GM11168 (cell line): Measurements from ENCODE around the gene FAM83E.
"Not testable (repeated sequence)": the region's sequence is repeated elsewhere in the genome, so short reads cannot be mapped to it uniquely, and the experiment has no call there.

Experiments
- in situ Hi-C: fragments of 300-500 bp; cut with MboI; formaldehyde crosslinking; loops from one replicate; pipeline ENCODE4 v1.12.0; 2022; ENCODE audit warnings: low sequenced_read_pairs; ENCODE audit not compliant: unreplicated experiment

FAM83E gene

GRCh38 chr19:48642862-48643261 is 28.0 kb upstream of the FAM83E start:
- in situ Hi-C loops = no loop called here

- in situ Hi-C loops = no loop called here
Measured at GRCh38 chr19:48641850-48642249, 27.0 kb upstream of the FAM83E start.

GRCh38 chr19:48639483-48640375 is 24.9 kb upstream of the FAM83E start:
- in situ Hi-C loops = no loop called here

GRCh38 chr19:48638831-48639381 is 24.0 kb upstream of the FAM83E start:
- in situ Hi-C loops = no loop called here

- in situ Hi-C loops = no loop called here
Measured at GRCh38 chr19:48637948-48638830, 23.3 kb upstream of the FAM83E start.

- in situ Hi-C loops = no loop called here
Measured at GRCh38 chr19:48637449-48637947, 22.6 kb upstream of the FAM83E start.

DNA sequence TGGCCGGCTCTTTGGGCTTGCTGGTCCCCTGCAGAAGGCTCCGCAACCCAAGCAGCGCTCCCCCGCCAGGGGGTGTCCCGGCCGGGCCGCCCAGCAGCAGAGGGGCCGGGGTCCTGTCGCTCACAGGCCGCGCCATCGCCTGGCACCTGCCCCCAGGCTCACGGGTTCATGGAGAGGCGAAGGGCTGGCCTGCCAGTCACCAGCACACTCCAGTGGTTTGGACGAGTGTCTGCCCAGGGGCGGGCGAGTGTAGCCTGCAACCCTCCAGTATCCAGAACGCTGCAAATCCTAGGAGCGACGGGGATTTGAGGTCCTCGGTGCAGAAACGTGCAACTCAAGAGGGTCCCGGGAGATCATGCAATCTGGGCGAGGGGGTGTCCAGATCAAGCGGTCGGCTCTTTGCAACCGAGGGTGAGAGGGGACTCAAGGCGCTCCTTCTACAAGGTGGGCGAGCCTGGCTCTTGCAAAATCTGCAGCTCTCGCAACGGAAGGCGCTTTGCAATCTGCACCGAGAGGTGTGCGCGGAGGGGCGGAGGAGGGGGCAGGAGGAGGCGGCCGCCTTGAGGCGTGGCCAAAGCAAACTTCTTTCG is 22.1 kb upstream of the FAM83E start, which contains the start of gene DBP:
Gene DBP, minus strand, starts transcription at position 521 of the 590 bp plus-strand sequence. Its CDS starts 385 bp downstream, at position 136.
- in situ Hi-C loops = no loop called here

GRCh38 chr19:48635966-48636858 is 21.3 kb upstream of the FAM83E start:
- in situ Hi-C loops = no loop called here

DNA sequence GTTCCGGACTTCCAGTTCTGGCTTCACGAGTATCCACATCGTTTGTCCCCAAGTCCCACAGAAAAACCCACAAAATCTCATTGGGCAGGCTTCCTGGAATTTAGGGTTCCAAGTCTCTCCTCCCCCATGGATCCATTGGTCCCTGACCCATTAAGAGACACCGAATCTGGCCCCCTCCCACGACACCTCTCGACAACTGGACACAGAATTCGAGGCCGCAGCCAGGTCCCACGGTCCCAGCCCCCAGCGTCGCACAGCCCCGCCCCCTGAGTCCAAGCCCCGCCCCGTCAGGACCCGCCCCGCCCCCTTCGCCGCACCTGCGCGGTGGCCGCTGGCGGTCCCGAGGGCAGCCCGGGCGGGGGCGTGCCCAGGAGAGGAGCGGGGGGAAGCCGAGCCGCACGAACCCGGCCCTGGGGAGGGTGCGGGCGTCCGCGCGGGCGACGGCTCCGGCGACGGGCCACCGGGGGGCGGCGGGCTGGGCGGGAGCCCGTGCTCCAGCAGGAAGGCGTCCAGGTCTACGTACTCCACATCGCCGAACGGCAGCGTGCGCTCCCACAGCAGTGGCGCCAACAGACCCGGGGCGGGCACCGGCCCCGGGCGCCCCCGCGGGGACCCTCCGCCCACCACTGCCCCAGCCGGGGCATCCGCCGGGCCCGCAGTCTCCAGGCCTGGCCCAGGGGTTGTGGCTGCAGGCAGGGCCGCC is 20.5 kb upstream of the FAM83E start:
- in situ Hi-C loops = no loop called here

GRCh38 chr19:48634424-48635262 is 19.8 kb upstream of the FAM83E start:
- in situ Hi-C loops = no loop called here

GRCh38 chr19:48634036-48634342 is 19.1 kb upstream of the FAM83E start:
- in situ Hi-C loops = no loop called here

DNA sequence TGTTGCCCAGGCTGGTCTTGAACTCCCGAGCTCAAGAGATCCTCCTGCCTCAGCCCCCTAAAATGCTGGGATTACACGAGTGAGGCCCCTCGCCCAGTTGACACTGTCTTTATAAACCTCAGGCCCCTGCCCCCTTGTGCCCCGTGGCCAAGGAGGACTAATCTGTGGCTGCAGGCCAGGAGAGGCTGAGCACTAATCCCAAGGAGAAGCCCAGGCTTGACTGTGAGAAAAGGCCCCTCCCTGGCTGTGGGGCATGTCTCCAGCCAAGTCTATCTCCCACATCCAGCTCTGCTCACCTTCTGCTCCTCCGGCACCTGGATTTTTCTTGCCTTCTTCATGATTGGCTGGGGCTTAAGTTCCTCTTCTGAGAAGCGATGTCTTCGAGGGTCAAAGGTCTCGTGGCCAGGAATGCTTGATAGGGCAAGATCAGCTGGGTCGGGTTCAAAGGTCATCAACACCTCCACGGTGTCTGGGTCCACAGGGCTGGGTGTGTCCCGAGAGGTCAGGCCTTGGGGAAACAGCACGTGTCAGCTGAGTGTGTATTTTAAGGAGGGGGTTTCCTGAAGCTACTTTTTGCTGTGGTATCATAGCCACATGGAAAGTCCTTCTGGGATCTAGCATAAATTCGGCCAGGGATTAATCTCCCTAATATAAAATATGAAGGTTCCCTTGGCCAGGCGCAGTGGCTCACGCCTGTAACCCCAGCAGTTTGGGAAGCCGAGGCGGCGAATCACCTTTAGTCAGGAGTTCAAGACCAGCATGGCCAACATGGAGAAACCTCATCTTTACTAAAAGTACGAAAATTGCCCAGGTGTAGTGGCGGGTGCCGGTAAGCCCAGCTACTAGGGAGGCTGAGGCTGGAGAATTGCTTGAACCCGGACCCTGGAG is 18.5 kb upstream of the FAM83E start:
- in situ Hi-C loops = no loop called here

- in situ Hi-C loops = no loop called here
Measured at GRCh38 chr19:48632692-48633147, 17.8 kb upstream of the FAM83E start.

- in situ Hi-C loops = not testable (repeated sequence)
Measured at GRCh38 chr19:48632286-48632685, 17.4 kb upstream of the FAM83E start.

DNA sequence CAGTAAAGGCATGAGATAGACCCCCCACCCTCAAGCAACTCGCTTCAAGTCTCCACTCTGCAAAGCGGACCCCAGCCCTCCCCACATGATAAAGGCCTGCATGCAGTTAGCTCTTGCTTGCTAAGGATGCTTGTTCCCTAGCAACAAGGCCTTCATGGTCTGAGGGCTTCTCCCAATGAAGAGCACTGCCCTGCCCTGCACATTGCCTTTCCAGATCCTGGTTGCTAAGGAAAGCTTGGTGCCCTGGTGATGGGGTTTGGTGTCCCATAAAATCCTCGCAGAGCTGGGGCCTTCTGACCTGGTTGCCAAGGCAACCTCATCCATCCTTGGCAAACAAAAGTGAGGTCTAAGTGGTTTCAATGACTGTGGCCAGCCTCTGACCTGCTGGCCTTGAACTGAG is 16.3 kb upstream of the FAM83E start:
- in situ Hi-C loops = no loop called here

DNA sequence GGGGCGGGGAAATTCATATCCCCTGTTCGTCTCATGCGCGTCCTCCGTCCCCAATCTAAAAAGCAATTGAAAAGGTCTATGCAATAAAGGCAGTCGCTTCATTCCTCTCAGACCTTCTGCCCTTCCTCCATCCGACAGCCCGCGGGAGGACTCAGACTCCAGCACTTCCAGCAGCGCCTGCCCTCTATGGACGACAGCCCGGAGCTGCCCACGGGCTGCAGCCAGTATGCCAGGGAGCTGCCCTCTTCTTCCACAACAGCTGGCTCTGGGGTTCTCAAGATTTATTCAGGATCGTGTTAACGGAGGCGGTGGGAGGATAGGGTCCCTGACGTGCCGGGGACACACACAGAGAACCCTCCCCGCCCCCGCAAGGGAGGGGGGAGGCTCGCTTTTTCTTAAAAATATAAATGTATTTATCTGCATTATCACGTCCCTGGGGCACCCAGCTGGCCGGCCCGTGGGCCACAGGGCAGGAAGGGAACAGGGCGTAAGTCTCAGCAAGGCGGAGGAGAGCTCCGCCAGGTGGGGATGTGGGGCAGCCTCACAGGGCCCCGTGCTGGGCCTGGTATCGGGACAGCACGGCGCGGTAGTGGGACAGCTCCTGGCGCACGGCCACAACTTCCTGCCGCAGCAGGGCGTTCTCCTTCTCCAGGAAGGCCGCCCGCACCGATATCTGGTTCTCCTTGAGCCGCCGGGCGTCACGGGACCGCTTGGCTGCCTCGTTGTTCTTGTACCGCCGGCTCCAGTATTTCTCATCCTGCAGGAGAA is 15.6 kb upstream of the FAM83E start:
- in situ Hi-C loops = no loop called here
